Measurements from ENCODE around the gene ST3GAL2.
A peak's percentile ranks its signal among the peaks of the same experiment; 100 is the strongest.
"Not testable (repeated sequence)": the region's sequence is repeated elsewhere in the genome, so short reads cannot be mapped to it uniquely, and the experiment has no call there.

Gene ST3GAL2

DNA sequence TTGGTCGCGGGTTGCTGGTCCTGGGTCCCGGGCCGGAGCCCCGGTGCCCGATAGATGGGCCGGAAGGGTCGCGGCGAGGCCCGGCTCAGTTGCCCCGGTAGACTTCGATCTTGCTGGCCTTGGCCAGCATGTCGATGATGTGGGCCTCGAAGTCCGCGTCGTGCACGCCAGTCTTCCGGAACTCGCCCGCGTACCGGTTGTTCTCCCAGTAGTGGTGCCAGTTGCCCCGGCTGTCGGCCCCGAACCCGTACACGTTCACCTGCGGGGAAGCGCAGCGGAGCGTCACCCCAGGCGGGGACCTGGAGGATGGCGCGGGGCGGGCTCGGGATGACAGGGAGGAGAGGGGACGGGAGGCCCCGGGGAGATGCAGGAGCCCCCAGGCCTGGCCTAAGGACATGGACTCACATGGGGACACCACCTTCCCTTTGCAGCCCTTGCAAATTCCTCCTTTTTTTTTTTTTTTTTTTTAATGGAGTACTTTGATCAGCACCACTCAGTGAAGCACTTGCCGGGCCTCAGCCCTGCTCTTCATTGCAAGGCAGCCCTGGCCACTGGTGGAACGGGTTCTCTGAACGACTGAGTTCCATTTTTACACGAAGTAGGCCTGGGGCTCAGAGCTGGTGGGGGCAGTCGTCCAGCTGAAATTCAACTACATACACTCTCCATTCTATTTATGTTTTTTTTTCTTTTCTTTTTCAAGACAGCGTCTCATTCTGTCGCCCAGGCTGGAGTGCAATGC is 57.1 kb downstream of the ST3GAL2 start:
- no peak for DNase-seq

DNA sequence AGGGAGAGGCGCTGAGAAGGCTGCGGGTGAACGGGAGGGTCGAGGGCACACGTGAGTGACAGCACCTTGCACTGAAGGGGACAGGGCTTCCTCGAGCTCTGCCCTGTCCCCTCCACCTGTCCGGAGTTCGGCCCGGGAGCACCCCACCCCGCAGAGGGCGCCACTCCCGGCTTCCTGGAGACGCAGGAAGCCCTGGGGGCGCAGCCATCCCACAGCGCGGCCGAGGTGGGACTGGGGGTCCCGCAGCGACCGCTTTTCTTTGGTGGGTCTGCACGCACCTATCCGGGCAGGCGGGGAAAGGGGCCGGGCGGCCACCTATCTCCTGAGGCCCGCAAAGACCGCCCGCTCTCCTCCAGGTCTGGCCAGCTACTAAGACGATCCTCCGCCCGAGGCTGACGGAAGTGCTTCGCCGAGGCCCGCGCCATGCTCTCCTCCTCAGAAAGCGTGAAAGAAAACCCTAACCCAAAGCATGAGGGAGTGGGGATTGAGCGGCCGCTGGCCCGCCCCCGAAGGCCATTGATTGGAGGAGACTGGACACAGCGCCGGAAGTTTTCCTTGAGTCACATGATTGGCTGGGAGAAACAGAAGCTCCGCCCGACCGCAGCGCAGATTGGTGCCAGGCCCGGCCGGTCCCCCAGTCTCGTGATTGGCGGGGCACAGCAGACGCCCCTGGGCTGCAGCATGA is 57.8 kb downstream of the ST3GAL2 start:
- peak; percentile 93 to 98 for DNase-seq

DNA sequence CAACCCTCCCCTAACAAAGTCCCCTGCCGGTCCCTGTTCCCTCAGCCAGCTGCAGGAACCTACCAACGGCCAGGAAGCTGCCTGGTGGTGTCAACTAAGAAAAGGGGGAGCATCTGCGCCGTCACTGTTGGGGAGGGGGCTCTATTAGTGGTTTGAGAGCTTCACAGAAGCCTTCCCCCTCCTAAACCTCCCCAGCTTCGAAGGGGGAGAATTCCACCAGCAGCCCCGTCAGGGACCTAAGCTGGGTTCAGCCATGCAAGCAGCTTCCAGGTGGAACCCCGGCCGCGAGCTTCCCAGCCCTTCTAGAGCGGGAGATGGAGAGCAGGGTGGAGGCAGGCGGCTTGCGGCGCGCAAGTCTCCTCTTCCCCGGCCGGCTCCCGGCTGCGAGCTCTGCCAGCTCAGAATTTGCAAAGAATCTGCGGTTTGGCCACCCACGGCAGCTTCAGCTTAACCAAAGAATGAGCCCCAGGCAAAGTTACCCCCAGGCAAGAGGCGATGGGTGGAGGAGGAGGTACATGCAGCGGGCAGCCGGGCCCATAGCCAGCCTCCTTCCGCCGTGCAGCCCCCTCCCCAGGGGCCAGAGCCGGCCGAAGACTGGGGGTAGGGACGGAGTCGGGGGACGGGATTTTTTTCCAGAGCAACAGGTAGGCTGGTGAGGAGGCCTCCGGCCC is 58.5 kb downstream of the ST3GAL2 start:
- peak; percentile 40 to 52 for DNase-seq

DNA sequence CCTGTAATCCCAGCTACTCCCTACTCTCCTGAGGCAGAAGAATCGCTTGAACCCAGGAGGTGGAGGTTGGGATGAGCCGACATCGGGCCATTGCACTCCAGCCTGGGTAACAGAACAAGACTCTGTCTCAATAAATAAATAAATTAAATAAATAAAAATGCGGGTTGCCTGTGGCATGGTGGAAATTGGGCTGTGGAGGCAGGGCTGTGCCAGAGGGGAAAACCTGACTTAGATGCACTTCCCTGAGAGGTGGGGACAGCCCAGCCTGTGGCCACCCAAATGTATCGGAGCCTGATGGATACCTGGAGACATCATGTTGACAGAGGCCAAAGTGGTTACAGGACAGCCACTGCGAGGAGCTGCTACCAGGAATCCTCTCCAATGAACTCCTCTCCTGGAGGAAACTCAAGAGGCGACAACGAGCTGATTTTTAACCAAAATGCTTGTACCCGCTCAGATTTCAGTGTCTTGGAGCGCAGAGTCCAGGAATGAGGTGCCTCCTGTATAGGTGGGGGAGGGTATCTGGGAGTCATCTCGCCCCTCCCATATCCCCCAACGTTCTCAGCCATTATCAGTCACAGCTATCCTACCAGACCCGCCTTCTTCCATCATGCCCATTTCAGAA is 59.9 kb downstream of the ST3GAL2 start:
- DNase-seq, result no peak

DNA sequence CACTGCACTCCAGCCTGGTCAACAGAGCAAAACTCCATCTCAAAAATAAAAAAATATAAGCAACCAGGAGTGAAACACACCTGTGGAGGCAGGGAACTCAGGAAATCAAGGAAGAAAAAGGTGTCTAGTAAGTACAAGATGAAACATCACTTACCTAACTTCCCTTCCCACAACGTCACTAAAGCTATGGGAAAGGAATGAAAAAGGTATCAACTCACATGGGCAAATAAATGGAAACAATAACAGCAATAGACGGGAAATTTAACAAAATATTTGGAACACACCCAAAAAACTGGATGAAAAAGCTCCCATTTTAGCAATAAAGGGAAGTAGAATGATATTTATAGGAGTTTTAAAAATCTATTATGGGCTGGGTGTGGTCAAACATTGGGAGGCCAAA is 61.1 kb downstream of the ST3GAL2 start:
- DNase-seq, result no peak

DNA sequence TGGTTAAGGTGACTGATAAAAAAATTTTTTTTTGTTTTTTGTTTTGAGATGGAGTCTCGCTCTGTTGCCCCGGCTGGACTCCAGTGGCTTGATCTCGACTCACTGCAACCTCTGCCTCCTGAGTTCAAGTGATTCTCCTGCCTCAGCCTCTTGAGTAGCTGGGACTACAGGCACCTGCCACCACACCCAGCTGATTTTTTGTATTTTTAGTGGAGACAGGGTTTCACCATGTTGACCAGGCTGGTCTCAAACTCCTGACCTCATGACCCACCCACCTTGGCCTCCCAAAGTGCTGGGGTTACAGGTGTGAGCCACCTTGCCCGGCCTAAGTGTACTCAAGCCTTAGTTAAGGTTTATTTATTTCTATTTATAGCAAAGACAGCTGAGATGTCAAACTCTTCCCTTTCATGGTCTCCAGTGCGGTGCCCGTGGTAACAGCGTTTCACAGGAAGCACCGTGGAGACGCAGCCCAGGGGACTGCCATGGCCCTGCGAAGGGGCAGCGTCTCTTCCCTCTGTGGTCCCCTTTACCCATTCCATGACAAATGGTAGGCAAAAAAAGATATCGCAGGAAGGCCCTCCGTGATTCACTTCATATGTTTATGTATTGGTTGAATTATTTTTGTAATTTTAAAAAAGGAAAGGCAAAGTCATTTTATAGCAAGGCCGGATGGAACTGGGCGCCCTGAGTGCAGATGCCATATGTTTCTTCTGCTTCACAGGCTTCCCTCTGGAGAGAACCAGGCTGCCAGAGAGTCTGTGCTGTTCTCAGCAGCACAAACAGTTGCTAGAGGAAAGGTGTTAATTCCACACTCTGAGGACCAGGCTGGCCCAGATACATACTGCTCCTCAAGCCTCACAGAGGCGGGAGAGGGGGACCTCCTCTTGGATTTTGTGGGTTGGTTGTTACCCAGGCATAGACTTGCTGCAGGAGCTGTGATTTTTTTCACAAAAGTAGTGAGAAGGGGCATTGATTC is 63.0 kb downstream of the ST3GAL2 start:
- DNase-seq, result no peak

DNA sequence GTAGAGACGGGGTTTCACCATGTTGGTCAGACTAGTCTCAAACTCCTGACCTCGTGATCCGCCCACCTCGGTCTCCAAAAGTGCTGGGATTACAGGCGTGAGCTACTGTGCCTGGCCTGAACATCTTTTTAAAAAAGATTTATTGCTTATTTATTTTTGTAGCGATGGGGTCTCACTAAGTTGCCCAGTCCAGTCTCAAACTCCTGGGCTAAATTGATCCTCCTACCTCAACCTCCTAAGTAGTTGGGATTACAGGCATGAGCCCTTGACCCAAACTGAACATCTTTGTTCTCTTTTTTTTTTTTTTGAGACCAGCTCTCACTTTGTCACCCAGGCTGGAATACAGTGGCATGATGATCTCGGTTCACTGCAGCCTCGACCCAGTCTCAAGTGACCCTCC is 64.7 kb downstream of the ST3GAL2 start:
- DNase-seq, result no peak

DNA sequence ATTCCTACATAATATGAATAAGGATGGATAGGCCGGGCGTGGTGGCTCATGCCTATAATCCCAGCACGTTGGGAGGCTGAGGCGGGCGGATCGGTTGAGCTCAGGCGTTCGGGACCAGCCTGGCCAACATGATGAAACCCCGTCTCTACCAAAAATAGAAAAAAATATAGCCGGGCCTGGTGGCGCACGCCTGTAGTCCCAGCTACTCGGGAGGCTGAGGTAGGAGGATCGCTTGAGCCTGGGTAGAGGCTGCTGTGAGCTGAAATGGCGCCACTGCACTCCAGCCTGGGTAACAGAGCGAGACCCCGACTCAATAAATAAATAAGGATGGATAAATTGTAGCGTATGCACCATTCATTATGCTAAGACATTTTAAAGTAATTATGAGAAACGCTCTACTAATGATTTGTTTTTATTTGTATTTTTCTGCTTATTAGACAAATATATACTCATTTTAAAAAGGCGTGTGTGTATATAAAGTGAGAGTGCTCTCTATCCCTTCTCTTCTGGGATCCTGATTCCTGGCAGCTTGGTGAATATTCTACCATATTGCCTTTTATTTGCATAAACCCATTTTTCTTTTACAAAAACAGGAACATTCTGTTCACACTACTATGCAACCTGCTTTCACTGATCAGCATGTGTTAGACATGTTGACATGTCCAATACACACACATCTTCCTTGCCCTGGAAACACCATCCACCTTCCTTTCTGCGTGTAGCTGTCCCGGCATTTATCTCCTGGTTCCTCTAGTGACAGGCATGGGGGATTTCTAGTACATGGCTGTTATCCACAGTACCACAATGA is 65.8 kb downstream of the ST3GAL2 start:
- DNase-seq, result no peak

DNA sequence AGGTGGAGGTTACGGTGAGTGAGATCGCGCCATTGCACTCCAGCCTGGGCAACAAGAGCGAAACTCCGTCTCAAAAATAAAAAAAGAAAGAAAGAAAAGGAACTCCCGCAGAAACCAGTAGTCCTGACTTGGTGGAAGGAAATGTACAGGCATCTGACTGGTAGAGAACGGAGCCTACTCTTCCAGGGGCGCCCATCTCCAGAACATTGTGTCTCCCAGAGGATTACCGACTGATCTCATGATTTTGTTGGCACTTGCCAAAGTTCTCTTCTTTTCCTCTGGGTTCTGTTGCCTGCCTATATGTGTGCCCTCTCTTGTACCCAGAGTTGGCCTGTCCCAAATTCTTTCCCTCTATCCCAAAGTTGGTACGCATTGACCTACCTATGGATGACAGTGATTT is 68.0 kb downstream of the ST3GAL2 start:
- DNase-seq, result no peak

DNA sequence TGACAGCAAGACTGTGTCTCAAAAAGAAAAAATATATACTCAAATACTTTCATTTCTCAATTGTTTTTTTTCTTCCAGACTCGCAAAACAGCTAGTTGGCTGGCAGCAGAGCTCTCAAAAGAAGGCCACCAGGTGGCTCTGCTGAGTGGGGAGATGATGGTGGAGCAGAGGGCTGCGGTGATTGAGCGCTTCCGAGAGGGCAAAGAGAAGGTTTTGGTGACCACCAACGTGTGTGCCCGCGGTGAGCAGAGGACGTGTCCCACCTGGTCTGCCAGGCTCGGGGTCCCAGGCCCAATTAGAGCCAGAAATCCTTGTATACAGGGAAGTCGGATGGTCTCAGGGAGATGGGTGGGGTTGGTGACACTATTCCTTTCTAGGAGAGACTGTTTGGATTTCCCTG is 68.8 kb downstream of the ST3GAL2 start:
- DNase-seq, result not testable (repeated sequence)

DNA sequence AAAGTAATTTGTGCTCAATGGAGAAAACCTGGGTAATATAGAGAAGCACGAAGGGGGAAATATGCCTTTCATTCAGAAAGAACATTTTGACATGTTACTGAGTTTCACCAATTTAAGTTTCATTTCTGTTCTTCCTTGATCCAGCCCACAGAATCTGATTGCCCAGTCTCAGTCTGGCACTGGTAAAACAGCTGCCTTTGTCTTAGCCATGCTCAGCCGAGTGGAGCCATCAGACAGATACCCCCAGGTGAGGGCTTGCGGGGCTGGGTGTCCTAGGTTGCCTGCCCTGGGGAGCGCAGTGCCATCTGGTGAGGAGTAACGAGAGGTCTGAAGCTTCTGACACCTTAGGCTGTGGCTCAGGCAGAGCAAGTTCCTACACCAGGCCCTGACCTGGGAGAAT is 74.5 kb downstream of the ST3GAL2 start:
- no peak for DNase-seq

DNA sequence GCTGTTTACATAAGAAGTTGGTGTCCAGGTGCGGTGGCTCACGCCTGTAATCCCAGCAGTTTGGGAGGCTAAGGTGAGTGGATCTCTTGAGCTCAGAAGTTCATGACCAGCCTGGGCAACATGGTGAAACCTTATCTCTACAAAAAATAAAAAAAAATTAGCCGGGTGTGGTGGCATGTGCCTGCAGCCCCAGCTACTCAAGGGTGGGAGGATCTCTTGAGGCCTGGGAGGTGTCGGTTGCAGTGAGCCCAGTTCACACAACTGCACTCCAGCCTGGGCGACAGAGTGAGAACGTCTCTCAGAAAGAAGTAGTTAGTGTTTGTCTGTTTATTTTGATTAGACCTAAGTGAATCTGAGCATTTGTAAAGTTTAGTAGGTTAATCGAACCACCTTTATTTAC is 79.3 kb downstream of the ST3GAL2 start:
- DNase-seq, result no peak

DNA sequence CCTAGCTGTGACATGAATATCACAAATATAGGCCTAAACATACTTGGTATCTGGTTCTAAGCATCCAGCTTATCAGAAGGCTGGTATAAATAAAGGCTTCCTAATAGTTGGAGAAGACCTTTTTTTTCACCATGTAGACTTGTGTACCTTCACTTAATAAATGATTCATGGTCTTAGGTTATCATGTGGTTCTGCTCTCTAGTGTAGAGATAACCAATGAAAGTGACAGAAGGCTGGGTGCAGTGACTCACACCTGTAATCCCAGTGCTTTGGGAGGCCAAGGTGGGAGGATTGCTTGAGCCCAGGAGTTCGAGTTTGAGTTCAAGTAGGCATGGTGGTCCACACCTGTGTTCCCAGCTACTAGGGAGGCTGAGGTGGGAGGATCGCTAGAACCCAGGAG is 89.1 kb downstream of the ST3GAL2 start:
- DNase-seq, result no peak

DNA sequence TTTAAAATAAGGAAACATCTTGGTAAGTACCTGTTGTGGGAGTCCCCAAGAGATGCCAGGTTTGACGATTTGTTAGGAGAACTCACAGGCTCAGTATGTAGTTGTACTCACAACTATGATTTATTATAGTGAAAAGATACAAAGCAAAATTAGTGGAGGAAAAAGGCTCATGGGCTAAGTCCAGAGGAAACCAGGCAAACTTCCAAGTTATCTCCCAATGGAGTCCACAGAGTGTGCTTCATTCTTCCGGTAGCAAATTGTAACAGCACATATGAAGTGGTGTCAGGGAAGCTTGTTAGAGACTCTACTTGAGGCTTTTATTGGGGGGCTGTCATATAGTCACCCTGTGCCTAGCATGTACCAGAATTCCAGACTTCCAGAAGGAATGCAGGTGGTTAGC is 89.9 kb downstream of the ST3GAL2 start:
- DNase-seq, result no peak

DNA sequence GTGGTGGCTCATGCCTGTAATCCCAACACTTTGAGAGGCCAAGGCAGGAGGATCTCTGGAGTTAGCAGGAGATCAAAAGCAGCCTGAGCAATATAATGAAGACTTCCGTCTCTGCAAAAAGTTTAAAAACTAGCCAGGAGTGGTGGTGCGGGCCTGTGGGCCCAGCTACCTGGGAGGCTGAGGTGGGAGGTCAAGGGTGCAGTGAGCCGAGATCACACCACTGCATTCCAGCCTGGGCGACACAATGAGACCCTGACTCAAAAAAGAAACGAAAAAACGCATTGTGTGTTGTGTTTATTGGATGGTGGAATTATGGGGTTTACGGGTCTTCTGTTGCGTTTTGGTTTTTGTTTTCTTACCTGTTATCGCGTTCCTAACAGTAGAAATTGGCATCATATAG is 93.1 kb downstream of the ST3GAL2 start:
- DNase-seq, result no peak

DNA sequence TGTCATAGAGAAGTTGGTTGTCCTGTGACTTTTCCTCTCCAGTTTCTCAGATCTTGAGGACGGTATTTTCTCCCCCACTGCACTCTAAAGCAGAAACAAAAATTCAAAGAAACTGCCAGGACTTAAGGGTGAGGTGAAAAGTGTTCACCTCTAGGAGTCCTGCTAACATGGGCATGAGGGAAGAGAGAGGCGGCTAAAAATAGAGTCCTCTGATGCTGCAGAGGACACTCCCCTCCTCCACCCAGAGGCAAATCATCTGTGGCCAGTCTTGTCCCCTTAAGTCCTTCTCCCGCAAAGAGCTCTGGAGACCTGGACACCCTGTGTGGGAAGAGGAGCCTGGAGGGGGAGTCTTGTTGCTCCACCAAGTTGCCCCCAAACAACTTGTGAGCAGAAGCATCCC is 96.9 kb downstream of the ST3GAL2 start:
- DNase-seq, result no peak

DNA sequence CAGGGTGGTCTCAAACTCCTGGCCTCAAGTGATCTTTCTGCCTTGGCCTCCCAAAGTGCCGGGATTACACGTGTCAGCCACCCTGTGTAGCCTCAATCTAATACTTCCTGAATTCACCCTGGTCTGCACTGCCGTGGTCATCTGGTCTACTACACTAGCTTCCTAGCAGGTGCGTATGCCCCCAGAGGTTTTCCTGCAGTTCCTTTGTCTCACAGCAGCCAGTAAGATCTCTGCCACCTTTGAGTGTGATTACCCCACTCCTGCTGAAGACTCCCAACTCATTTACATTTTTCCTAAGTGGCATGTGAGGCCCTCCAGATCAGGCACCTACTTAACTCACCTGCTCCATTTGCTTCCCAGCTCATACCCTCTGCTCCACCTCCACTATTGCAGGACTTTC is 97.3 kb downstream of the ST3GAL2 start:
- DNase-seq, result no peak

DNA sequence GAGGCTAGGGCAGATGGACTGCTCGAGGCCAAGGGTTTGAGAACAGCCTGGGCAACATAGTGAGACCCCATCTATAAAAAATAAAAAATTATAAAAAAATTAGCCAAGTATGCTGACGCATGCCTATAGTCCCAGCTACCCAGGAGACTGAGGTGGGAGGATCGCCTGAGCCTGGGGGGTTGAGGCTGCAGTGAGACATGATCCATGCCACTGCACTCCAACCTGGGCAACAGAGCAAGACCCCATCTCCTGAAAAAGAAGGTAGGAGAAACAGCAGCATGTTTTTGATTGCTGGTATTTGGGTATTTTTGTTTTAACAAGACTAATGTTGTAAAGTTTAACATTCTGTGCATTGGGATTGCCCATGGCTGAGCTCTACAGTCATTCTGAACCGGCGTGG is 101.1 kb downstream of the ST3GAL2 start:
- DNase-seq, result no peak

DNA sequence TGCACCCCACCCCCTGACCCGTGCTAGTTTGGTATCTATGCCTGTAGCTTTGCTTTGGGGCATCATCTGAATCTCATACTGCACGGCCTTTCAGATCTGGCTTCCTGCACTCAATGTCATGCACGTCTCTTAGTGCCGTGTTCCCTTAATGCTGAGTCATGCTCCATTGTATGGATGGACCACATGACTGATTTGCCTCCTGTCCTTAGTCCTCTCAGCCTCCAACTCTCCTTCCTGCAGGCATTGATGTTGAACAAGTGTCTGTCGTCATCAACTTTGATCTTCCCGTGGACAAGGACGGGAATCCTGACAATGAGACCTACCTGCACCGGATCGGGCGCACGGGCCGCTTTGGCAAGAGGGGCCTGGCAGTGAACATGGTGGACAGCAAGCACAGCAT is 106.2 kb downstream of the ST3GAL2 start:
- DNase-seq, result not testable (repeated sequence)

DNA sequence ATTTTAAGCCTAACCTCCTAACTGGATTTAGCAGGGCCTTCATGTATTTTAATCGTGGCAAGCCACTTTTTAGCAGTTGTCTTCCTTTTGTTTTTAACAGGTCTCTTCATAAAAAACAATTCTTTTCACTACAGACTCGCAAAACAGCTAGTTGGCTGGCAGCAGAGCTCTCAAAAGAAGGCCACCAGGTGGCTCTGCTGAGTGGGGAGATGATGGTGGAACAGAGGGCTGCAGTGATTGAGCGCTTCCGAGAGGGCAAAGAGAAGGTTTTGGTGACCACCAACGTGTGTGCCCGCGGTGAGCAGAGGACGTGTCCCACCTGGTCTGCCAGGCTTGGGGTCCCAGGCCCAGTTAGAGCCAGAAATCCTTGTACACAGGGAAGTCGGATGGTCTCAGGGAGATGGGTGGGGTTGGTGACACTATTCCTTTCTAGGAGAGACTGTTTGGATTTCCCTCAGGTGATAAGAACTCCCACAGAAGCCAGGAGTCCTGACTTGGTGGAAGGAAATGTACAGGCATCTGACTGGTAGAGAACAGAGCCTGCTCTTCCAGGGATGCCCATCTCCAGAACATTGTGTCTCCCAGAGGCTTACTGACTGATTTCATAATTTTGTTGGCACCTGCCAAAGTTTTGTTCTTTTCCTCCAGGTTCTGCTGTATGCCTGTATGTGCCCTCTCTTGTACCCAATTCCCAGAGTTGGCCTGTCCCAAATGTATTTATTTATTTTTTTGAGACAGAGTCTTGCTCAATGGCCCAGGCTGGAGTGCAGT is 107.1 kb downstream of the ST3GAL2 start:
- DNase-seq, result no peak

DNA sequence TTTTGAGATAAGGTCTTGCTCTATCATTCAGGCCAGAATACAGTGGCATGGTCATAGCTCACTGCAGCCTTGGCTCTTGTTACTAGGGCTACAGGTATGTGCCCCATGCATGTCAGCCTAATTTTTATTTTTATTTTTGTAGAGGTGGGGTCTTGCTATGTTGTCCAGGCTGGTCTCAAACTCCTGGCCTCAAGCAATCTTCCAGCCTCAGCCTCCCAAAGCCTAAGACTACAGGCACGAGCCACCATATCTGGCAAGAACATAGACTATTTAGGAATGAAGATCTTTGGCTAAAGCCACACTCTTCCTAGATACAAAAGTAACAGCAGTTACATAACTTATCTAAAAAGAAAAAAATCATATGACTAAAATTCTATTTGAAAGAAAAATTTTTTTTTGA is 107.8 kb downstream of the ST3GAL2 start:
- DNase-seq, result no peak

All from SW 1271 (cell line).